Inferior parietal cortex (tissue), 1 donor: ENCODE results near the gene SCRG1.

Source experiments
- DNase-seq: peaks from one replicate; pipeline ENCODE4 v3.0.0-alpha.2; 2016; ENCODE audit errors: extremely low spot score

SCRG1 gene

DNA sequence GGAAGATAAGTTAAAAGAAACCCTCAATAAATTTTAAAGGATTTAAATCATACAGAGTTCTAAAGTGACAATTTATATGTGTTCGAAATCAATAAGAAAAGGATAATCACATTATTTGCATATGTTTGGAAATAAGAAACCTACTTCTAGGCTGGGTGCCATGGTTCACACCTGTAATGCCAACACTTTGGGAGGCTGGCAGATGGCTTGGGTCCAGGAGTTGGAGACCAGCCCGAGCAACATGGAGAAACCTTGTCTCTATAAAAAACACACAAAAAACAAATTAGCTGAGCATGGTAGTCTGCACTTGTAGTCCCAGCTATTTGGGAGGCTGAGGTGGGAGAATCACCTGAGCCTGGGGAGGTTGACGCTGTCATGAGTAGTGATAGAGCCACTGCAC lies 36.2 kb downstream of the SCRG1 start:
- no peak for DNase-seq

DNA sequence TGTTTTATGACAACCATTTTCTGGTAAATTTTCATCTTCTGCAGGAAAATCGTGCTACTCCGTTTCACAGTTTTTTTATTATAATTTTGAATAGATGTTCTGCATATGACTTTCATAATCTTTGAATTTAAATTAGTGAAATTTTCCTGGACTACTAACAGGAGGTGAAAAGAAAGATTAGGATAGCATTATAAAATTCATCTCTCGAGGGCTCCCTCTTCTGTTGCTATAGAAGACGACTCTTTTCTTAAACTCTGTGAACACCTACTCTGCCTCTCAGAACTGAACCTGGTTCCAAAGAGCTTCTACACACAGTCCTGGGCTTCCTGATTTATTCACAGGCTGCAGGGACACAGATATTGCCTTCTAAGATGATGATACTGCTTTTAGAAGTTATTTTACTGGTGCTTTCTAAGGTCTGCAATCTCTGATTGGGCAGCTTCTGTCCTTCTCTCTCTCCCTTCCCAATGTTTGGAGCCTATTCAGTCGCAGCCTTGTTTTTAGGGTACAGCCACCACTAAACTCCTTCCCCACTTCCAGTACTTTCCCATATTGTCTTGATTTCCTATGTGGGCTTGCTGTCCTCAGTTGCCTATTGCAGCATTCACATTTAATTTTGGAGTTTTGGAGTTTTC lies 38.2 kb downstream of the SCRG1 start:
- no peak for DNase-seq

DNA sequence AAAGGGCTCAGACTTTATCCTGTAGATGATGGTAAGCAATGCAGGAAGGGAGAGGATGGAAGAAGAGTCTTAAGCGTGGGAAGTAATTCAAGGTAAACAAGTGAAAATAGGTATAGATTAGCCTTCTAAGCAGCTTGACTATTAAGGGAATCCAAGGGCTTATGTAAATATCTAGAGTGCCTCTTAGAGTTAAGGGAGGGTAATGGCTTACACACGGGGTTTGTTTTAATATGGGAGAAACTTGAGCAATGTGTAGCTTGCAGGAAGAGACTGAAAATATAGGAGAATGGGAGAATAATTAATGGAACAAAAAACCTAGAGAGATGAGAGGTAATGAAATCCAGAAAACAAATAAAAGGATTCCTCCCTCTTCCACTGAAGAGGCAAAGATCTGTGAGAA lies 41.0 kb downstream of the SCRG1 start:
- no peak for DNase-seq

DNA sequence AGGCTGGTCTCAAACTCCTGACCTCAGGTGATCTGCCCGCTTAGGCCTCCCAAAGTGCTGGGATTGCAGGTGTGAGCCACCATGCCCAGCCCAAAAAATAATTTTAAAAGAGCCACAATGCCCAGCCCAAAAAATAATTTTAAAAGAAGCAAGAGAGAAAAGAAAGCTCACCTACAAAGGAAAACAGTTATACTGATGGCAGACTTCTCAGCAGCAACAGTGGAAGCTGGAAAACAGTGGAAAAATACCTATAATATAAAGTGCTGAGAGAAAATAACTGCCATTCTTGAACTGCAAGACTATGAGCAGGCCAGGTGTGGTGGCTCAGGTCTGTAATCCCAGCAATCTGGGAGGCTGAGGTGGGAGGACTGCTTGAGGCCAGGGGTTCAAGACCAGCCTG lies 51.4 kb downstream of the SCRG1 start:
- no peak for DNase-seq

DNA sequence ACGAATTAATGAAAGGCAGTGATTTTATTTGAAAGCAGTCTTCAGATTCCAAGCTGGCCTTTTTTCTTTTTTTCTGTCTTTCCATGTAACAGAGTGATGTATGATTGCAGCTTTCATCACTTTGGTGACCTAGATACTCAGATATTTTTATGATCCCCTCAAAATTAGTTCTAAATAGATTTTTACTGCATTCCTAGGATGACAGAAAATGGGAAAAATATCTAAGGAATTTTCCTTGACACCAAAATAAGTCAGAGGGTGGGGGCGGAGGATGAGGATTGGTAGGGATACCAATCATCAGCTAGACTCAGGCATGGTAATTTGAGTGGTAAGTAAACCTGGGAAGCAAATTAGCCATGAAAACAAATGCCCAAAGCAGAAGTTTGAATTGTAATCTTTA lies 52.8 kb downstream of the SCRG1 start:
- no peak for DNase-seq

DNA sequence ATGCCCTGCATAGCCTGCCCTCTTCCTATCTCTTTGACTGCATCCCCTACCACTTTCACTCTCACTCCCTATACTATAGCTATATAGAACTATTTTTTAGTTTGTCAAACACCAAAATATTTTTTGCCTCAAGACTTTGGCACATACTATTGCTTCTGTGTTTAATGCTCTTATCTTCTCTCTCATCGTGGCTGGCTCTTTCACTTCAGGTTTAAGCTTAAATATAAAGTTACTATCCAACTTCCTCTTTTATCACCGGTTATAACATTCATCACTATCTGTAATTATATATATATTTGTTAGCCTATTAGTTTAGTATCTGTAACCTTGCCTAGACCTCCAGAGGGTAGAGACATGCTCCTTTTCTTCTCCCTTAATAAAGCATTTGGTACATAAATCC lies 53.3 kb downstream of the SCRG1 start:
- DNase-seq, result no peak

DNA sequence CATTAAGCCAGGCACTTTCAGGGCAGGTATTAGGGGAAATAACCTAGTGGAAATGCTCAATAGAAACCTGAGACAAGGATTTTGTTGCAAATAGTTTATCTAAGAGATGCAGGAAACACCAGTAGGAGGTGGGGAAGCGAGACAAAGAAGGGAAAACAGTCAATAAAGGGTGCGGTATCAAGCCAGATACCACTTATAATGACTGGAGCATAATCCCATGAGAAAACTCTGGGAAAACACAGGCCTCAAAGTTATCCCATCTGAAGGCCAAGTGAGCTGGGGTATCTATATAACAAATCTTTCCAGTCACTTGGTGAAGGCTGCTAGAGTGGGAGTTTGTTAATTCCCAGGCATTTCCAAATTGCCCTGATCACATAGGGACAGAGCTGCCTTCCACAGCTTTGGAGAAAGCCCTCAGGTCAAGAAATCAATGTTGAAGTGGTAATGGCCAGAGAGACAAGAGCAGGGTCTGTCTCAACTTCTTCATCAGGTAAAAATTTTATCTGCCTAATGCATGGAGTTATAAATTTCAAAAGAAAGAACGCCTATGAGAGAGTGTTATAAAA lies 55.0 kb downstream of the SCRG1 start:
- no peak for DNase-seq

DNA sequence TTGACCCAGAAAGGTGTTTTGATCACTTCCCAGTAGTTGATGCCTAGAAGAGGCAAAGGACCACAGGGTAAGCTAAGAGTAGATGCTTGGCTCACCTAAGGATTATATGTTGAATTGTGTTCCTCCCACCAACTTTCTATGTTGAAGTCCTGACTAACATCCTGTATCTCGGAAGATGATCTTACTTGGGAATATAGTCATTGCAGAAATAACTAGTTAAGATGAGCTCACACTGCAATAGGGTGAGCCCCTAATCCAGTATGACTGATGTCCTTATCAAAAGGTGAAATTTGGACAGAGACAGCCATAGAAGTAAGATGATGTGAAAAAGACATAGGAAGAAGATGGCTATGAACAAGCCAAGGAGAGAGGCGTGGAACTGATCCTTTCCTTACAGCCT lies 61.5 kb downstream of the SCRG1 start:
- DNase-seq, result no peak

DNA sequence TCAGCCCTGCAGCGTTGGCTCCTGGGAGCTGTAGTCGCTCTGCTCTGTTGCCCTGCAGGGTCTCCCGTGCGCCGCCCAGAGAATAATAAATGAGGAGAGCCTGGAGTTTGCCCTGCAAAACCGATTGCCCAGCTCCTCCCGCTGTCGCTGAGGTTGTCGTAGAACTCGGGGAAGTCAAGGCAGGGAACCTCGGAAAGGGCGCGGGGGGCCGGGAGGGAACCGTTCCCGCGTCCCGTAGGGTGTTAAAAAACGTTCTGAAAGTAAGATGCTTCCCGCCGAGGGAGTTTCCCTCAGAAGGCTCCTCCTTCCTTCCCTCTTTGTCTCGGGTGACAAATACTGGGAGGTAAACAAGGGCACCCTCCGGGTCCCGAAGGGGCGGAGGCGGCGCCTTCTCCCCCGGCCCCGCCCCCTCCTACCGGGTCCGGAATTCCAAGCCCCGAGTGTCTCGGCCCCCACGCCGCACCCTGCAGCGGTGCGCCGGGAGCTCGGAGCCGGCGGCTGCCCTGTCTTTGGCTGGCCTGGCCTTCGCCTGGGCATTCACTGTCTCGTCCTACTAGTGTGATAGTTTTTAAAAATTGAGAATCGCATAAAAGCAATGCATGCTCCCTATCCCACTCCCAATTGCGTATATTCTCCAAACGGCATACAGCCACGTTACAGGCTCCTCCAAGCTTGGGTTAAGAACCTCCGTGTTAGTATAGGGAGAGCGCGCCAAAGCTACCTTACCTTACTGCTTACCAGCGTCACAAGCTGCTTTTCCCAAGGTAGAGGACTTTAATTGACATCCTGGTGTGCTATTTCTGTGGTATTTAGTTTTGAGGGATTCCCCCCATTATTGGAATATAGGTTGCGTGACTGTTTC lies 63.8 kb downstream of the SCRG1 start:
- peak; percentile 62 for DNase-seq
